Astrocyte (in vitro differentiated cells and primary cell): ENCODE measurements around the gene TEX2.
"Not testable (repeated sequence)": the region's sequence is repeated elsewhere in the genome, so short reads cannot be mapped to it uniquely, and the experiment has no call there.

Experiments used
- CTCF ChIP-seq: IDR thresholded peaks from 2 replicates; pipeline ENCODE4 v1.5.1; 2011; ENCODE audit warnings: low read depth, mild to moderate bottlenecking, inconsistent platforms, low read length, moderate library complexity; ENCODE audit not compliant: insufficient read depth
- EZH2 ChIP-seq: IDR thresholded peaks from 2 replicates; pipeline ENCODE4 v1.6.1; 2012; ENCODE audit warnings: mild to moderate bottlenecking, low read length, inconsistent platforms; ENCODE audit not compliant: insufficient read depth

- TF ChIP-seq CTCF, EZH2: not testable (repeated sequence)
Measured at GRCh38 chr17:64167666-64168065, 95.4 kb downstream of the TEX2 start.
